GM23338 (cell line): Measurements from ENCODE around the gene LRTM1. TPM values are rescaled to one million over a fixed set of nuclear protein-coding genes. Genes with fewer than 3 reads are reported as not detected.

Source experiments
- ATAC-seq: fragments of 200-7000 bp; cut with Tn5 transposase; 3 replicates; pipeline ENCODE4 v1.9.1; 2020
- DNase-seq: peaks from one replicate; pipeline ENCODE4 v3.0.0-alpha.2; 2015; ENCODE audit warnings: low spot score
- H2AFZ ChIP-seq: fragments of 200-600 bp; sonication (generic); 2 replicates; pipeline ENCODE4 v1.8.0; 2016; ENCODE audit warnings: antibody characterized with exemption, mild to moderate bottlenecking, moderate library complexity
- H3F3A ChIP-seq: fragments of 200-600 bp; sonication (generic); replicated peaks from 2 replicates; pipeline ENCODE4 v1.8.0; 2017; ENCODE audit warnings: antibody characterized with exemption, mixed run types, low read depth
- H3K27ac ChIP-seq: fragments of 200-600 bp; sonication (generic); 2 replicates; pipeline ENCODE4 v1.6.1; 2016; ENCODE audit warnings: low read depth
- H3K27me3 ChIP-seq: fragments of 200-600 bp; sonication (generic); 2 replicates; pipeline ENCODE4 v1.8.0; 2016; ENCODE audit warnings: mild to moderate bottlenecking, mixed run types, moderate library complexity; ENCODE audit not compliant: insufficient read depth
- H3K36me3 ChIP-seq: fragments of 200-600 bp; sonication (generic); 2 replicates; pipeline ENCODE4 v1.8.0; 2016; ENCODE audit warnings: mild to moderate bottlenecking; ENCODE audit not compliant: insufficient read depth
- H3K4me1 ChIP-seq: fragments of 200-600 bp; sonication (generic); 2 replicates; pipeline ENCODE4 v1.8.0; 2016; ENCODE audit warnings: mild to moderate bottlenecking, moderate library complexity; ENCODE audit not compliant: insufficient read depth
- H3K4me2 ChIP-seq: fragments of 200-600 bp; sonication (generic); 2 replicates; pipeline ENCODE4 v1.7.1; 2017; ENCODE audit warnings: mixed run types
- H3K4me3 ChIP-seq: fragments of 200-600 bp; sonication (generic); 2 replicates; pipeline ENCODE4 v1.6.1; 2016; ENCODE audit warnings: mixed run types
- H3K79me2 ChIP-seq: fragments of 200-600 bp; sonication (generic); replicated peaks from 2 replicates; pipeline ENCODE4 v1.8.0; 2017; ENCODE audit warnings: mild to moderate bottlenecking; ENCODE audit not compliant: insufficient read depth
- H3K9me2 ChIP-seq: fragments of 200-600 bp; sonication (generic); 2 replicates; pipeline ENCODE4 v1.8.0; 2017; ENCODE audit not compliant: insufficient read depth
- H4K20me1 ChIP-seq: fragments of 200-600 bp; sonication (generic); replicated peaks from 2 replicates; pipeline ENCODE4 v1.8.0; 2017; ENCODE audit warnings: mild to moderate bottlenecking; ENCODE audit not compliant: insufficient read depth
- H3K27ac Mint-ChIP-seq: 2 replicates; pipeline ENCODE4 v1.8.0; 2020; ENCODE audit warnings: inconsistent platforms, mild to moderate bottlenecking, moderate library complexity, mixed read lengths
- H3K27me3 Mint-ChIP-seq: 3 replicates; pipeline ENCODE4 v1.8.0; 2022; ENCODE audit warnings: low read depth, mild to moderate bottlenecking, moderate library complexity, mixed read lengths, inconsistent platforms; ENCODE audit not compliant: insufficient read depth, poor library complexity
- H3K36me3 Mint-ChIP-seq: 3 replicates; pipeline ENCODE4 v1.8.0; 2021; ENCODE audit warnings: low read depth, mild to moderate bottlenecking, inconsistent platforms, moderate library complexity, mixed read lengths
- H3K4me1 Mint-ChIP-seq: 3 replicates; pipeline ENCODE4 v1.8.0; 2020; ENCODE audit warnings: mild to moderate bottlenecking, inconsistent platforms, mixed read lengths
- H3K4me3 Mint-ChIP-seq: 3 replicates; pipeline ENCODE4 v1.8.0; 2021; ENCODE audit warnings: moderate library complexity, mild to moderate bottlenecking, inconsistent platforms, mixed read lengths
- H3K9me3 Mint-ChIP-seq: 3 replicates; pipeline ENCODE4 v1.8.0; 2020; ENCODE audit warnings: moderate library complexity, mild to moderate bottlenecking, inconsistent platforms, mixed read lengths
- CREB1 ChIP-seq: fragments of 250-450 bp; sonication (Bioruptor Pico); IDR thresholded peaks from 2 replicates; pipeline ENCODE4 v1.5.0; 2020; ENCODE audit warnings: low read depth, mild to moderate bottlenecking, moderate library complexity
- CTCF ChIP-seq, 2 experiments: fragments of 200-600 bp in 1 of 2; sonication (generic) in 1 of 2; conservative IDR thresholded peaks; 2 replicates each; pipeline versions ENCODE4 v1.5.1 to v1.6.1; 2016 to 2017; ENCODE audit warnings: antibody characterized with exemption in 2 of 2, low read depth in 2 of 2, mild to moderate bottlenecking in 2 of 2, moderate library complexity in 1 of 2
- ETS1 ChIP-seq: IDR thresholded peaks from 2 replicates; pipeline ENCODE4 v1.6.1; 2016; ENCODE audit warnings: antibody characterized with exemption
- EZH2 ChIP-seq: fragments of 200-600 bp; sonication (generic); IDR thresholded peaks from one replicate; pipeline ENCODE4 v1.8.0; 2017; ENCODE audit warnings: antibody characterized with exemption, mild to moderate bottlenecking, low read depth; ENCODE audit not compliant: unreplicated experiment
- EZH2phosphoT487 ChIP-seq: fragments of 200-600 bp; sonication (generic); IDR thresholded peaks from one replicate; pipeline ENCODE4 v1.8.1; 2018; ENCODE audit warnings: antibody characterized with exemption; ENCODE audit not compliant: unreplicated experiment
- JUNB ChIP-seq: IDR thresholded peaks from one replicate; pipeline ENCODE4 v1.6.1; 2016; ENCODE audit warnings: antibody characterized with exemption; ENCODE audit not compliant: unreplicated experiment
- NANOG ChIP-seq: IDR thresholded peaks from 2 replicates; pipeline ENCODE4 v1.6.1; 2016; ENCODE audit warnings: antibody characterized with exemption, borderline replicate concordance
- POLR2AphosphoS5 ChIP-seq: IDR thresholded peaks from 2 replicates; pipeline ENCODE4 v1.6.1; 2016; ENCODE audit warnings: antibody characterized with exemption, low read depth
- ZNF114 ChIP-seq: fragments of 250-450 bp; sonication (Bioruptor Pico); IDR thresholded peaks from 2 replicates; pipeline ENCODE4 v1.5.0; 2020; ENCODE audit warnings: mild to moderate bottlenecking, moderate library complexity
- ZNF331 ChIP-seq: fragments of 250-450 bp; sonication (Bioruptor Pico); IDR thresholded peaks from 2 replicates; pipeline ENCODE4 v1.5.0; 2020; ENCODE audit warnings: low read depth, mild to moderate bottlenecking, moderate library complexity
- ZNF462 ChIP-seq: fragments of 250-450 bp; sonication (Bioruptor Pico); IDR thresholded peaks from 2 replicates; pipeline ENCODE4 v1.5.0; 2020; ENCODE audit warnings: mild to moderate bottlenecking, moderate library complexity
- polyA plus RNA-seq: library from polyadenylated mRNA; unstranded; fragments of >200 nt; fragmentation: Nextera tagmentation; extraction: Ambion mirVana; gene quantifications from 2 replicates; pipeline ENCODE4 v1.2.1, GENCODE V29; 2016
- total RNA-seq: library from RNA; depleted of rRNA; stranded (reverse); fragments of >200 nt; shearing (Covaris generic); gene quantifications from 2 replicates; pipeline ENCODE4 v1.2.3, GENCODE V29; 2014

Gene LRTM1
- total and polyA plus RNA-seq, 2 experiments from 2014 or later = 0.47 TPM; not detected in 1

- no peaks in the 10 kb centered on the region for H3K79me2 ChIP-seq
- peaks cover 3% of the 10 kb centered on the region for H3K27me3 Mint-ChIP-seq
- no peaks in the 10 kb centered on the region for H3F3A ChIP-seq
- H3K36me3 Mint-ChIP-seq = no peaks in the 10 kb centered on the region; the same call in 2 of the 3 replicates
- H4K20me1 ChIP-seq = no peaks in the 10 kb centered on the region
- H3K4me2 ChIP-seq = no peak overlapping the region
- H3K4me1 ChIP-seq = no peaks in the 10 kb centered on the region
- ATAC-seq (no peak), DNase-seq (no peak)
- no peak overlapping the region for H3K4me3 Mint-ChIP-seq
- TF ChIP-seq CREB1 (CRISPR knock-in tag) (no peak), EZH2 (no peak), POLR2AphosphoS5 (no peak), NANOG (no peak), EZH2phosphoT487 (no peak)
- H3K9me2 ChIP-seq = no peaks in the 10 kb centered on the region
- no peak overlapping the region for H2AFZ ChIP-seq
- H3K27ac ChIP-seq = no peak overlapping the region
- no peak overlapping the region for H3K4me3 ChIP-seq
- no peaks in the 10 kb centered on the region for H3K9me3 Mint-ChIP-seq
- H3K4me1 Mint-ChIP-seq = peaks cover 32% of the 10 kb centered on the region
- H3K36me3 ChIP-seq = no peaks in the 10 kb centered on the region
- no peak overlapping the region; the same call in 1 of the 2 replicates for H3K27ac Mint-ChIP-seq
- no peaks in the 10 kb centered on the region for H3K27me3 ChIP-seq
Measured at GRCh38 chr3:54875596-54876268, 52.1 kb downstream of the LRTM1 start.

GRCh38 chr3:54874816-54875556 is 52.9 kb downstream of the LRTM1 start:
- H3F3A ChIP-seq = no peaks in the 10 kb centered on the region
- no peaks in the 10 kb centered on the region for H3K79me2 ChIP-seq
- peaks cover 32% of the 10 kb centered on the region for H3K4me1 Mint-ChIP-seq
- H3K27ac Mint-ChIP-seq = no peak overlapping the region
- ATAC-seq (no peak), DNase-seq (no peak)
- peaks cover 3% of the 10 kb centered on the region for H3K27me3 Mint-ChIP-seq
- H3K9me2 ChIP-seq = no peaks in the 10 kb centered on the region
- no peak overlapping the region for H3K4me3 Mint-ChIP-seq
- no peaks in the 10 kb centered on the region for H3K9me3 Mint-ChIP-seq
- no peak overlapping the region for H3K4me2 ChIP-seq
- H2AFZ ChIP-seq = no peak overlapping the region
- H3K27ac ChIP-seq = no peak overlapping the region
- H3K36me3 ChIP-seq = no peaks in the 10 kb centered on the region
- no peaks in the 10 kb centered on the region for H4K20me1 ChIP-seq
- H3K27me3 ChIP-seq = no peaks in the 10 kb centered on the region
- no peaks in the 10 kb centered on the region for H3K4me1 ChIP-seq
- no peak overlapping the region for H3K4me3 ChIP-seq
- H3K36me3 Mint-ChIP-seq = no peaks in the 10 kb centered on the region; the same call in 2 of the 3 replicates
- TF ChIP-seq ZNF462 (no peak), ZNF114 (no peak), POLR2AphosphoS5 (no peak), ETS1 (no peak), NANOG (no peak), JUNB (no peak), CREB1 (CRISPR knock-in tag) (no peak), EZH2 (no peak), CTCF (conservative IDR thresholded peaks at IDR 0.05; ENCODE audit: low read depth in 2 of 2) (no peak), ZNF331 (CRISPR knock-in tag) (no peak), EZH2phosphoT487 (no peak)
